HG02970 (cell line): ENCODE data around the gene FSCN2.

Experiments used
- ATAC-seq: cut with Tn5 transposase; IDR thresholded peaks from one replicate; pipeline ENCODE4 v1.9.1; 2021; ENCODE audit warnings: mild to moderate bottlenecking, moderate library complexity, moderate number of reproducible peaks; ENCODE audit not compliant: unreplicated experiment, low FRiP score

The FSCN2 gene

DNA sequence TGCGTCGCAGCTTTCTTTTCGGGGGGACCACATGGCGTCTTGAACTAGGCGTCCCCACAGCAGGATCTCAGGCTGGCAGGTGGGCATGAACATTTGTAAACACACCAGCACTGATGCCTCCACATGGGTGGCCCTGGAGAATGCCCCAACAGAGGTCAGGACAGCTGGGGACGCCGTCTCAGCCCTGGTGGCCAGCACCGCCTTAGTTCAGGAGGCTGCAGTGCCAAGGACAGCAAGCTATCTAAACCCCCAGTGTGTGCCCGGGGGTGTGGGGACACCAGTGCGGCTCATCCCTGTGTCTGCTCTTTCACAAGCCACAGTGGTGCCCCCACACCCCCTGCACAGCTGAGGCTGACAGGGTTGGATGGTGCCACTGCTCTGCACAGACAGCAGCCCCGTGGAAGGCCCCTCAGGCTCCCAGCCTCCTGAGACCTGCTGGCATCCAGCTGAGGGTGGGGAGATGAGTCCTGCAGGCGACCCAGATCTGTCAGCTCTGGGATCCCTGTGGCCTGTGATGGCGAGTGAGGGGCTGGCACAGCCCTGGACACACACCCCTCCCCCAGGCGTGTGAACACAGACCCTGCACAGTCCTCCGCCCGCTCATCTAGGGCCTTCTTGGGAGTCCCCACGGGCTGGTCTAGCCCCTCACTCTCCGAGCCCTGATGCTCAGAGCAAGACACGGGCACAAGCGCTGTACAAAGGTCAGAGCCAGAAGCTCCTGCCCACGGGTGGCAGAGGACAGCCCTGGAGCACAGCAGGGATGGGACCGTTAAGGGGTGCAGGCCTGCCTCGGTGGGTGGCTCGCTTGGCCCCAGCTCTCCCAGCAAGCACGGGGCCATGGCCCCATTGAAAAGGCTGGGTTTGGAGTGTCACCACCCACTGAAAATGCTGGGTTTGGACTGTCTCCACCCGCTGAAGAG, 10.7 kb downstream of the FSCN2 start:
- ATAC-seq, result no peak

- no peak for ATAC-seq
Observed at GRCh38 chr17:81539571-81539900, 11.4 kb downstream of the FSCN2 start.

DNA sequence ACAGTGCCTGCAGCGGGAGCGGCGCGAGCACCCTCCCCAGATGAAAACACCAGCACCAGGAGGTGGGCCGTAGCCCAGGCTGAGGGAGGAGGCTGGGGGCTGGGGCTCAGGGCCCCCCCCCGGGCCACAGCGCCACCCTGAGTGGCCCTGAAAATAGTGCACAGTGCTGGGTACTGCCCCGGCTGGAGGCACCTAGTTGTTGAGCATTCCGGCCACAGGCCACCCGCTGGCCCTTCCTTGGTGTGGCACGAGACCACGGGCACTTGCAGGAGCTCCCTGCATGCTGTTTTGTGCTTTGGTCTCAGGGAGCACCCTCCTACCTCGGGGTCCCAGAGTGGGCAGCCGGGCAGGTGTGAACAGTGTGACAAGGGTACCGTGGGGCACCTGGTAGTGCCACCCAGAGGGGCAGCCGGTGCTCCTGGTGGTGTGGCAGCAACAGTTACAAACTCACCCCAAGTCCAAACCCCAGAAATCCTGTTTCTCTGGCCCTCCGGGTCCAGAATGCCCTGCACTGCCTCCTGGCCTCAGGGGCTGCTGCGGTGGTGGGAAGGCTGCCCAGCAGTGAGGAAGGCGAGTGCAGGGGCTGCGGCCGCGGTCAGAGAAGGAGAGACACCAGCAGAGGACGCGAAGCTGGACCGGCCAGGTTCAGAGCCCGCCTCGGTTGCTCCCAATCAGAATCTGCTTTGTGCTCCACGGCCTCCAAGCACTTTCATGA, 11.9 kb downstream of the FSCN2 start:
- no peak for ATAC-seq

GRCh38 chr17:81540676-81541027, 12.5 kb downstream of the FSCN2 start:
- ATAC-seq, result no peak

DNA sequence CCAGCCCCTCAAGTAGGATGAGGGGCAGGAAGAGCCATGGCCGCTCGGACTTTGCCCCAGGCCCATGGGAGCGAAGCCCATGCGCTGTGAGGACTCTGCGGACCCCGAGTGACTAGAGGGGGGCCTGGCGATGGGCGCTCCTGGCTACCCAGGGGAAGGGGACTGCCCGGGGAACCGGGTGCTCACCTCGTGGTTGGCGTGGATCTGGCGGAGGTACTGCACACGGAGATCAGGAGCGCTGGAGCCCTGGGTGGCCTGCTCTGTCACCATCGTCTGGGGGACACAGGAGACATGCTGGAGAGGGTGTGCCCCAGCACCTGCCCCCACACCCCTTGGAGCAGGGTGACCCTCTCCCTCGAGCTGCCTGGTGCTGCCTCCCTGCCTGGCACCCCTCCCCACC, 12.9 kb downstream of the FSCN2 start:
- no peak for ATAC-seq

- ATAC-seq, result no peak
Observed at GRCh38 chr17:81542431-81543338, 14.5 kb downstream of the FSCN2 start.

DNA sequence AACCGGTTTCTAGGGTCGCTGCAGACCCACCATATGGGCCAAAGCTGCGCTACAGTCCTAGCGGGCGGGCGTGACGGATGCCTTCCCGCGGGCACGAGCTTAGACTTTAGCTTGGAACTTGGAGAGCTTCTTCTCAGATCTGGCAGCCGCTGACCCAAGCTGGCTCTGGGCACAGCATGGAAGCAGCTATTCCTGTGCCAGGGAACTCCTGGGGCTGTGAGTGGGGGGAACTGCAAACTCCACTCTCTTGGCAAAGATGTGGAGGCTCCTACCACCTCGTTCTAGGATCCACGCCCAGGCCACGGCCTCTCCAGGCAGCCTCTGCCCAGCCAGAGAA, 15.1 kb downstream of the FSCN2 start:
- ATAC-seq, result no peak

DNA sequence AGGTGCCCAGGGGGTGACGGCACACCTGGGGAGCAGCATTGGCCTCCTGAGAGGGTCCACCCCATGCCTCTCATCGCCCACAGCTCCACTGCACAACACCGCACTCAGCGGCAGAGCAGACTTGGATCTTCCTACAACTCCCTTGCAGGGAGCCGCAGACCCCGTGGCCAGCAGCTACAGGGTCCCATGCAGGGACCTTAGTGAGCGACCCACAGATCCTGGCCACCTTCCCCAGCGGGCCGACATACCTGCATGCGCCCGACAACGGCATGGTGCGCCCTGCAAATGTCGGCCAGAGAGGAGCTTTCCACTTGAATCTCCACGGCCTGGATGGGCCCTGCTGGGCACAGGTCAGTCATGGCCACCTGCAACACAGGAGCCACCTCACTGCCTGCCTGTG, 15.6 kb downstream of the FSCN2 start:
- no peak for ATAC-seq

GRCh38 chr17:81544281-81544974, 16.3 kb downstream of the FSCN2 start:
- no peak for ATAC-seq

DNA sequence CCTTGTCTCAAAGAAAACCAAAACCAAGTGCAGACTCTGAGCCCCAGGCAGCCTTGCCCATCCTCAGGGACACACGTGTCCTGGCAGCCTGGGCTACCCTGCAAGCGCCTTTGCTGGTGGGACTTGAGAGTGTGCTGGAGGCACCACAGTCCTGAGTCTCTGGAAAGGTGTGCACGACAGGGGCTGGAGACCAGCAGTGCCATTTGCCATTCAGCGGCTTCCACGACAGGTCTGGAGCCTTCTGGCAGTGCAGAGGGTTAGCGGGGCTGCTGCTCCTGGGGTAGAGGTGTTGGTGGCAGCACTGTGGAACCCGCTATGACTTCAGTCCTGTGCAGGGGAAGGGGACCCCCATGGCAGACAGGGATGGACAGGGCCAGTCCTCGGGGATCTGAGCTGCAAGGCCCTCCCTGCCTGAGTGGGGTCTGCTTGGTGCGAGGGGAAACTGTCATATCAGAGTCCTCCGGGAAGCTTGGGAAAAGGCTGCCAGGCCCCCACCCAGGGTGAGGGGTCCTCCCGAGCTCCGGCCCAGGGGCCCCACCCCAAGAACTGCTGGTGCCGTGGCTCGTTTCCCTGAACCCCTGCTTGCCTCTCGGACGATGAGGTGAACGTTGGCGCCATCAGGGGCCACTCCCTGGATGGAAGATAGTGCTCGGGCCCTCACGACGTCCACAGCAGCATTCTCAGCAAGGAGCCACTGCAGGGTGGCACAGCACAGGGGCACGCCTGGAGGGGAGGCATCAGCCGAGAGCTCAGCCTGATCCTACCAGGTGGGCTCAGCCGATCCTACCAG, 17.2 kb downstream of the FSCN2 start:
- ATAC-seq, result no peak

DNA sequence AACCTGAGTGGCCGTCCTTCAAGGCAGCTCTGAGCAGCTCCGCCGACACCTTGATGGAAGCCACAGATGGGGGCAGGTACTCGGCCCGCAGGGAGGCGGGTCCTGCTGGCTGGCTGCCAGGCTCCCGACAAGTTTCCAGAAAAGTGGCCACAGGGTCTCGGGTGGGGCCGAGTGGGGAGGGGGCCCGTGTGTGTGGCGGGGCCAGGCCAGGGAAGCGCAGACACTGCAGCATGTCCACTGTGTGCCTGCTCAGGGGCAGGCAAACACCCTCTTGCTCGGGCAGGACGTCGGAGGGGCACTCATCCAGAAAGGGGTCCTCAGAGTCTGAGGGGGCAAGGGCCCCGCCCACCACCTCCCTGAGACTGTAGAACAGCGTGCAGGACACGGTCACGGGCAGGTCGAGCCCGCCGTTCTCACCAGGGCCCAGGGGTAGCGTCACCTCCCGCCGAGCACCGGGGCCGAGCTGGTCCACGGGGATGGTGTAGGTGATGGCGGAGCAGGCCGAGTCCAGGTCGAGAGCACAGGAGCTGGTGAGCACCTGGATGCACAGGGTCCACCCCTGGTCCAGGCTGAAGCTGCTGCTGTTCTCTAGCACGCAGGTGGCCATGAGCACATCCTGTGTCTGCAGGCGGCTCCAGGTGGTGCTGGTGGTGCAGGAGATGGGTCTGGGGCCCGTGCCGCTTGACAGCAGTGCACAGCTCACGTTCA, 18.9 kb downstream of the FSCN2 start:
- no peak for ATAC-seq

- no peak for ATAC-seq
Observed at GRCh38 chr17:81547614-81547982, 19.4 kb downstream of the FSCN2 start.

GRCh38 chr17:81549031-81549557, 20.9 kb downstream of the FSCN2 start:
- ATAC-seq, result no peak

DNA sequence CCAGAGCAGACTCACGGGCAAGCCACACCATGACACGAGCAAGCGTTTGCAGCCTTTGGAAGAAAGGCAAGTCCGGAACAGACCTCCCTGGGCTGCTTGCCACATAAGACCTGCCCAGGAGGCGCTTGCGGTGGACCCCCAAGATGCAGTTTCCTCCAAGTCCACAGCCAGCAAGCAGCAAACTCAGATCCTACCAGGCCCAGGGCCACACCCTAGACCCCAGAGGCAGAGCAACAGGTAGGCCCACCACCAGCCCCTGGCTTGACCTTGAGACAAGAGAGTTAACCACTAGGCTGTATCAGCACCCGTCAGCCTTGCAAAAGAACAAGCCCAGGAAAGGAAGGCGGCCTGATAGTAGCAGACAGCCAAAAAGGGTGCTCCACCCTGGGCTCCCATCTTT, 21.6 kb downstream of the FSCN2 start:
- ATAC-seq, result no peak

- ATAC-seq, result no peak
Observed at GRCh38 chr17:81550285-81550684, 22.1 kb downstream of the FSCN2 start.

- no peak for ATAC-seq
Observed at GRCh38 chr17:81550830-81551457, 22.8 kb downstream of the FSCN2 start.

GRCh38 chr17:81551458-81552243, 23.5 kb downstream of the FSCN2 start:
- ATAC-seq, result no peak
